ENCODE measurements around the gene MAGI2. TPM values are rescaled to one million over a fixed set of nuclear protein-coding genes. Genes with fewer than 3 reads are reported as not detected.
A peak's percentile ranks its signal among the peaks of the same experiment; 100 is the strongest.

MAGI2 gene
- total and polyA plus RNA-seq, 2 of the 13 experiments (the other 11 are each of a cell fraction or from before 2014, with no cell fraction given): 1.5 to 3.8 TPM

GRCh38 chr7:78983483-78983882, 470.0 kb downstream of the MAGI2 start:
- no peak for DNase-seq (ENCODE audit: low spot score)
- Histone ChIP-seq H3K9ac (ENCODE audit: insufficient read depth, low read depth, low read length) (no peak overlapping the region), H3K27ac (ENCODE audit: extremely low read length, insufficient read depth, low read length) (no peak overlapping the region), H3K4me1 (ENCODE audit: insufficient read depth, low read length) (no peaks in the 10 kb centered on the region), H3K79me2 (ENCODE audit: insufficient read depth, low read length) (no peaks in the 10 kb centered on the region), H3K9me3 (ENCODE audit: low read length) (no peaks in the 10 kb centered on the region), H3K27me3 (ENCODE audit: control insufficient read depth in 1 of 2, insufficient read depth in 2 of 2, low read length in 2 of 2) (no peaks in the 10 kb centered on the region), H3K4me2 (ENCODE audit: low read depth, low read length) (no peak overlapping the region), H4K20me1 (ENCODE audit: insufficient read depth, low read length) (no peaks in the 10 kb centered on the region), H3K36me3 (replicated peaks in 1 of 2; ENCODE audit: control insufficient read depth in 1 of 2, insufficient read depth in 2 of 2, low read length in 2 of 2) (no peaks in the 10 kb centered on the region), H2AFZ (ENCODE audit: low read length) (no peak overlapping the region), H3K4me3 (replicated peaks in 1 of 3; ENCODE audit: insufficient read depth in 1 of 3, low read depth in 2 of 3, low read length in 3 of 3) (no peak overlapping the region)
- FAIRE-seq: no peak
- ChIA-PET CTCF (ENCODE audit: low intra/inter-chr PET ratio, low total read pairs) (no interaction called here), POLR2A (no interaction called here)
- ATAC-seq: no peak
- intact Hi-C loops (cut with micrococcal nuclease; ENCODE audit: unreplicated experiment) (no loop called here), in situ Hi-C loops (cut with HindIII; ENCODE audit: extremely low pct_ligation_motif_present, low pct_unique_long_range_greater_than_20kb) (no loop called here)
- peak; percentile 65 to 84 for TF ChIP-seq MAFK (conservative IDR thresholded peaks at IDR 0.05 in 1 of 2, IDR thresholded peaks at IDR 0.05 in 1 of 2; ENCODE audit: low read length in 2 of 2)
- TF ChIP-seq MAFF (IDR thresholded peaks at IDR 0.05; ENCODE audit: low read depth, low read length): peak; percentile 75
- TF ChIP-seq THAP9 (CRISPR knock-in tag; IDR thresholded peaks at IDR 0.05; ENCODE audit: borderline replicate concordance): no peak
- TF ChIP-seq SPEN (CRISPR knock-in tag; IDR thresholded peaks at IDR 0.05; ENCODE audit: low read depth): no peak
- no TSS peak for BruUV-seq (replicated peaks)

GRCh38 chr7:78970440-78970916, 483.0 kb downstream of the MAGI2 start:
- no peak overlapping the region for H3K27ac ChIP-seq (ENCODE audit: extremely low read length, insufficient read depth, low read length)
- H3K79me2 ChIP-seq (ENCODE audit: insufficient read depth, low read length): no peaks in the 10 kb centered on the region
- intact Hi-C loops (cut with micrococcal nuclease; ENCODE audit: unreplicated experiment): no loop called here
- CTCF ChIA-PET (ENCODE audit: low intra/inter-chr PET ratio, low total read pairs): no interaction called here
- H3K9ac ChIP-seq (ENCODE audit: insufficient read depth, low read depth, low read length): no peak overlapping the region
- in situ Hi-C loops (cut with HindIII; ENCODE audit: extremely low pct_ligation_motif_present, low pct_unique_long_range_greater_than_20kb): no loop called here
- no peak overlapping the region for H2AFZ ChIP-seq (ENCODE audit: low read length)
- H3K36me3 ChIP-seq (replicated peaks in 1 of 2; ENCODE audit: control insufficient read depth in 1 of 2, insufficient read depth in 2 of 2, low read length in 2 of 2): no peaks in the 10 kb centered on the region
- no peak overlapping the region for H3K4me2 ChIP-seq (ENCODE audit: low read depth, low read length)
- POLR2A ChIA-PET: no interaction called here
- FAIRE-seq: no peak
- no peak for DNase-seq (ENCODE audit: low spot score)
- no TSS peak for BruUV-seq (replicated peaks)
- H3K27me3 ChIP-seq (ENCODE audit: control insufficient read depth in 1 of 2, insufficient read depth in 2 of 2, low read length in 2 of 2): no peaks in the 10 kb centered on the region
- ATAC-seq: no peak
- no peak overlapping the region for H3K4me3 ChIP-seq (replicated peaks in 1 of 3; ENCODE audit: insufficient read depth in 1 of 3, low read depth in 2 of 3, low read length in 3 of 3)
- H4K20me1 ChIP-seq (ENCODE audit: insufficient read depth, low read length): no peaks in the 10 kb centered on the region
- H3K4me1 ChIP-seq (ENCODE audit: insufficient read depth, low read length): no peaks in the 10 kb centered on the region
- H3K9me3 ChIP-seq (ENCODE audit: low read length): no peaks in the 10 kb centered on the region
- no peak for TF ChIP-seq SATB2 (CRISPR knock-in tag; IDR thresholded peaks at IDR 0.05)
- no peak for TF ChIP-seq PATZ1 (CRISPR knock-in tag; IDR thresholded peaks at IDR 0.05)
- TF ChIP-seq TCF7L2 (IDR thresholded peaks at IDR 0.05; ENCODE audit: low read depth, low read length): no peak
- TF ChIP-seq ZNF276 (CRISPR knock-in tag; IDR thresholded peaks at IDR 0.05; ENCODE audit: low read depth): no peak
- TF ChIP-seq ZIK1 (CRISPR knock-in tag; IDR thresholded peaks at IDR 0.05; ENCODE audit: borderline replicate concordance, low read depth): no peak
- TF ChIP-seq MYPOP (CRISPR knock-in tag; IDR thresholded peaks at IDR 0.05): no peak
